Measurements from ENCODE around the gene PRKCE.

Gene PRKCE

GRCh38 chr2:45651415-45652089 lies at the start of gene PRKCE:
PRKCE (plus strand) TSS chr2:45651675.
- Mint-ChIP-seq H3K27ac (peak within 1 kb of the TSS; percentile 94), H3K27me3 (peaks cover 43% of the 10 kb centered on the region), H3K4me1 (peaks cover 26% of the 10 kb centered on the region), H3K4me3 (peak within 1 kb of the TSS; percentile 93), H3K36me3 (peaks cover 1% of the 10 kb centered on the region), H3K9me3 (no peaks in the 10 kb centered on the region)
- DNase-seq = peak; percentile 73
- CTCF ChIA-PET = no interaction called here

DNA sequence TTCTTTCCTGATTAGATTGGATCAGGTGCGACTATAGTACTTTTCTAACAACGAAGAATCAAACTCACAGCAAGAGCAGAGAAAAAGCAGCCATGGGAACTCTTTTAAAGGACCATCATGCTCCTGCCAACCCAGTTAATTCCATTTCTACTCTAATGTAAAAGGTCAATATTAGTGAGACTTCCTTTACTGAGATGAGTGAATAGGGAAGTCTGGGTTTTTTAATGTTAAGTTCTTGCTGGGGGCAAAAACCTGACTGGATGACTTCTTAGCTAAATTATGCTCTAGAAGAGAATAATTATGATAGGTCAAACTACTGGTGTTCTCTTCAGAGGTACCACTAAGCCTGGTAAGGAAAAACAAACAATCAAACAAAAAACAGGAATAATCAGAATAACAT lies 48.9 kb upstream of the PRKCE start:
- CTCF ChIA-PET = interaction anchor here (0.5 kb wide), 1 partner anchor 16 kb away, joined by 3 read pairs; no protein-coding TSS in a partner anchor
- Mint-ChIP-seq H3K27ac (no peak overlapping the region), H3K4me3 (no peak overlapping the region), H3K9me3 (no peaks in the 10 kb centered on the region), H3K4me1 (peaks cover 3% of the 10 kb centered on the region), H3K36me3 (peaks cover 49% of the 10 kb centered on the region), H3K27me3 (no peaks in the 10 kb centered on the region)
- DNase-seq = no peak

GRCh38 chr2:45605116-45605515 lies 46.4 kb upstream of the PRKCE start:
- Mint-ChIP-seq H3K36me3 (peaks cover 34% of the 10 kb centered on the region), H3K27ac (no peak overlapping the region), H3K27me3 (no peaks in the 10 kb centered on the region)

DNA sequence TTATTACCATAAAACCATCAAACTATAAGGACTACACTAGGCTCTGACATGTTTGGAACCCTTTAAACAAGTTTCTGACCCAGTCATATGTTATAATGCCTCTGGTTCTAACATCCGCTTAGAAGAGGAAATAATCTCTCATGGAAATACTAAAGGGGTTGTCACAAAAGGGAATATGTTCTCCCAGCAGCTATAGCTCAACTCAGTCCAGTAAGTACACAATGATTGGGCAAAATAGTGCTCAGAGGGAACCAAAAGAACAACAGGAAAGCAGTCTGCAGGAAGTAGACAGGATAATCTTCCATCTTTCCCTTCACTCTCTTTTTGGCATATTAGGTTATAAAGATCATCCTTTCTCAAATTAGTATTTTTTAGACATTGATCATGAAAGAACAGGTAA lies 44.7 kb upstream of the PRKCE start:
- CTCF ChIA-PET = no interaction called here

More at GRCh38 chr2:45605116-45605515, 46.4 kb upstream of the PRKCE start:
- Mint-ChIP-seq H3K4me1 (peaks cover 19% of the 10 kb centered on the region), H3K4me3 (no peak overlapping the region), H3K9me3 (no peaks in the 10 kb centered on the region)
- no peak for DNase-seq
- CTCF ChIA-PET = no interaction called here

GRCh38 chr2:45607701-45608100 lies 43.8 kb upstream of the PRKCE start:
- Mint-ChIP-seq H3K4me3 (no peak overlapping the region), H3K4me1 (peaks cover 31% of the 10 kb centered on the region), H3K36me3 (peaks cover 20% of the 10 kb centered on the region), H3K27me3 (no peaks in the 10 kb centered on the region), H3K9me3 (no peaks in the 10 kb centered on the region), H3K27ac (no peak overlapping the region)
- CTCF ChIA-PET = no interaction called here
- DNase-seq = no peak

More for the DNA sequence above, 44.7 kb upstream of the PRKCE start:
- H3K27me3 Mint-ChIP-seq = no peaks in the 10 kb centered on the region
- H3K4me3 Mint-ChIP-seq = no peak overlapping the region
- no peak for DNase-seq
- no peak overlapping the region for H3K27ac Mint-ChIP-seq
- H3K4me1 Mint-ChIP-seq = peaks cover 29% of the 10 kb centered on the region
- peaks cover 23% of the 10 kb centered on the region for H3K36me3 Mint-ChIP-seq
- no peaks in the 10 kb centered on the region for H3K9me3 Mint-ChIP-seq

DNA sequence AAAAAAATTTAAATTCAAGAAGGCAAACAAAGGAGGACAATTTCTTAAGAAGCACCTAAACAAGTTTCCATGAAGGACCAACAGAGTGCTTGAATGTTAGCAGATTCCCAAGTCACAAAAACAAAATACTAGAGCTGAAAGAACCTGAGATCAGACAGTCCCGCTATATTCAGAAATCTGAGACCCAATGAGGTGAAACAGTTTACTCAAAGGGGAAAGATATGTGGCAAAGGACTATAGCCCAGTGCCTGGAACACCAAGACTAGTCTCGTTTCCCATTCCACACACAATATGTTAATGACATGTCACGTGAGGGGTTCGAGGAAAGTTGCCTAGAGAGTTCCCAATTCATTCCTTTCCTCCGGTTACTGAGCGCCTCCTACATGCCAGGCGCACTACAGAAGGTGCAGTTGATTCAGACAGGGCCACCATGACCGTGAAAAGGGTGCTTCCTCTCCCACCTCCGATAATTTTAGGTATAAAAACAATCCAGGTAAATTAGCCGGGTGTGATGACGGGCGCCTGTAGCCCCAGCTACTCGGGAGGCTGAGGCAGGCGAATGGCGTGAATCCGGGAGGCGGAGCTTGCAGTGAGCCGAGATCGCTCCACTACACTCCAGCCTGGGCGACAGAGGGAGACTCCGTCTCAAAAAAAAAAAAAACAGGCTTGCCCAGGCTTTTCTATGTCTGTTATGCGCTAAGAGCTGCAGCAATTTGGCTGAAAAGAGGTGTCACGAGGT lies 41.0 kb upstream of the PRKCE start:
- no peaks in the 10 kb centered on the region for H3K27me3 Mint-ChIP-seq
- peak; percentile 62 for DNase-seq
- H3K9me3 Mint-ChIP-seq = no peaks in the 10 kb centered on the region
- H3K4me3 Mint-ChIP-seq = peak overlapping the region; percentile 96
- CTCF ChIA-PET = interaction anchor here (0.7 to 1.4 kb wide), 3 partner anchors 12 to 1257 kb away, joined by 3 to 5 read pairs (median 3); no protein-coding TSS in a partner anchor
- peaks cover 3% of the 10 kb centered on the region for H3K36me3 Mint-ChIP-seq
- H3K4me1 Mint-ChIP-seq = peaks cover 29% of the 10 kb centered on the region
- peak overlapping the region; percentile 95 for H3K27ac Mint-ChIP-seq

- H3K27ac Mint-ChIP-seq = peak within 1 kb of the TSS; percentile 95
Measured at GRCh38 chr2:45611020-45611859, 40.2 kb upstream of the PRKCE start, which contains the start of gene SRBD1. SRBD1 (minus strand) TSS chr2:45611267; CDS start chr2:45605441, 5,826 bp downstream.

DNA sequence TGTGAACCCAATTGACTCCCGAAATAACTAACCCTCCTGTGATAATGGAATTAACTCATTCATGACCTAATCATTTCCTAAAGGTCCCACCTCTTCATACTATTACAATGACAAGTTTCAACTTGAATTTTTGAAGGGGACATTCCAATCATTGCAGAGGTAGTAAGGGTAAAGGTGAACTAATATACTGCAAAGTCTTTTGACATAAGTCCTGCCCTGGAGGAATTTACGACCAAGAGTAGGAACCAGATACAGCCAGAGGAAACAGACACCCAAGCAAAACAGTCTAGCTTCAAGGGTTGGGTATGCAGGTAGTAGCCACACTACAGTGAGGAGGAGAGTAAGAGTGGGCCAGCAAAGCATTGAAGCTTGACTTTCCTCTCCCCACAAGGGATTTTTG lies 39.2 kb upstream of the PRKCE start:
- H3K27ac Mint-ChIP-seq = no peak overlapping the region
- CTCF ChIA-PET = interaction anchor here (0.8 kb wide), 1 partner anchor 34 kb away, joined by 3 read pairs; no protein-coding TSS in a partner anchor
- no peak overlapping the region for H3K4me3 Mint-ChIP-seq

More at GRCh38 chr2:45611020-45611859, 40.2 kb upstream of the PRKCE start, which contains the start of gene SRBD1:
- DNase-seq = peak; percentile 91
- H3K4me1 Mint-ChIP-seq = peaks cover 29% of the 10 kb centered on the region
- no peaks in the 10 kb centered on the region for H3K27me3 Mint-ChIP-seq
- peaks cover 3% of the 10 kb centered on the region for H3K36me3 Mint-ChIP-seq
- no peaks in the 10 kb centered on the region for H3K9me3 Mint-ChIP-seq
- CTCF ChIA-PET = interaction anchor here (1.4 kb wide), 2 partner anchors 13 to 26 kb away, joined by 3 to 5 read pairs; no protein-coding TSS in a partner anchor
- peak within 1 kb of the TSS; percentile 96 for H3K4me3 Mint-ChIP-seq

DNA sequence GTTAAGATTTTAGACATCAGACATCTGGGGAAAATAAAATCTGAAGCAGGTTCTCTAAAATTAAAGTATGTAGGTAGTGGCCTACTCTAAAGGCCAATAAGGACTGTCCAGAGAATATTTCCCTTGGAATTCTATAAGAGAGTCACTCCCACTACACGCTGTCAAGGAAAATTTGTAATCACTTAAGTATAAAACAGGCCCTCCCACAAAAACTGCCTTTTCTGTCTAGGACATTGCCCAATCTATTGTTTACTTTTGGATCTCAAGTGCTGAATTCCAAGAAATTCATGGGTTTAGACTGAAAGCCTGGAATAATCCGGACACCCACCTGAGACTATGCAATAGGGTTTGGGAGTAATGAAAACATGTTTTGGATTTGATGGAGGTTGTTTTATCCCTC lies 38.7 kb upstream of the PRKCE start:
- no peak overlapping the region for H3K4me3 Mint-ChIP-seq
- H3K9me3 Mint-ChIP-seq = no peaks in the 10 kb centered on the region
- H3K4me1 Mint-ChIP-seq = peaks cover 27% of the 10 kb centered on the region
- H3K27me3 Mint-ChIP-seq = no peaks in the 10 kb centered on the region
- no peak overlapping the region for H3K27ac Mint-ChIP-seq
- CTCF ChIA-PET = interaction anchor here (0.8 kb wide), 1 partner anchor 34 kb away, joined by 3 read pairs; no protein-coding TSS in a partner anchor
- DNase-seq = no peak
- H3K36me3 Mint-ChIP-seq = peaks cover 3% of the 10 kb centered on the region

More for the DNA sequence above, 39.2 kb upstream of the PRKCE start:
- Mint-ChIP-seq H3K9me3 (no peaks in the 10 kb centered on the region), H3K27me3 (no peaks in the 10 kb centered on the region), H3K36me3 (peaks cover 3% of the 10 kb centered on the region), H3K4me1 (peaks cover 29% of the 10 kb centered on the region)
- DNase-seq = no peak

- peaks cover 20% of the 10 kb centered on the region for H3K4me1 Mint-ChIP-seq
- no peak for DNase-seq
- H3K27me3 Mint-ChIP-seq = peaks cover 3% of the 10 kb centered on the region
- H3K9me3 Mint-ChIP-seq = no peaks in the 10 kb centered on the region
- CTCF ChIA-PET = no interaction called here
- H3K4me3 Mint-ChIP-seq = no peak overlapping the region
- H3K27ac Mint-ChIP-seq = no peak overlapping the region
- peaks cover 1% of the 10 kb centered on the region for H3K36me3 Mint-ChIP-seq
Measured at GRCh38 chr2:45614330-45614729, 37.1 kb upstream of the PRKCE start.

- peaks cover 13% of the 10 kb centered on the region for H3K4me1 Mint-ChIP-seq
- no peak overlapping the region for H3K4me3 Mint-ChIP-seq
- no peaks in the 10 kb centered on the region for H3K9me3 Mint-ChIP-seq
- no peaks in the 10 kb centered on the region for H3K36me3 Mint-ChIP-seq
- CTCF ChIA-PET = no interaction called here
- no peak for DNase-seq
- peaks cover 9% of the 10 kb centered on the region for H3K27me3 Mint-ChIP-seq
- no peak overlapping the region for H3K27ac Mint-ChIP-seq
Measured at GRCh38 chr2:45614871-45615415, 36.5 kb upstream of the PRKCE start.

- H3K27me3 Mint-ChIP-seq = peaks cover 24% of the 10 kb centered on the region
- CTCF ChIA-PET = no interaction called here
- DNase-seq = no peak
Measured at GRCh38 chr2:45616658-45617411, 34.6 kb upstream of the PRKCE start.

GRCh38 chr2:45617496-45617895 lies 34.0 kb upstream of the PRKCE start:
- H3K27ac Mint-ChIP-seq = no peak overlapping the region
- H3K9me3 Mint-ChIP-seq = no peaks in the 10 kb centered on the region
- no peaks in the 10 kb centered on the region for H3K4me1 Mint-ChIP-seq
- H3K36me3 Mint-ChIP-seq = no peaks in the 10 kb centered on the region
- peaks cover 26% of the 10 kb centered on the region for H3K27me3 Mint-ChIP-seq
- CTCF ChIA-PET = interaction anchor here (0.9 to 1.0 kb wide), 2 partner anchors 21 to 33 kb away, joined by 3 read pairs; no protein-coding TSS in a partner anchor
- no peak overlapping the region for H3K4me3 Mint-ChIP-seq
- DNase-seq = no peak

More at GRCh38 chr2:45616658-45617411, 34.6 kb upstream of the PRKCE start:
- H3K36me3 Mint-ChIP-seq = no peaks in the 10 kb centered on the region
- no peak overlapping the region for H3K27ac Mint-ChIP-seq
- H3K4me1 Mint-ChIP-seq = peaks cover 2% of the 10 kb centered on the region
- no peaks in the 10 kb centered on the region for H3K9me3 Mint-ChIP-seq
- H3K4me3 Mint-ChIP-seq = no peak overlapping the region
